GM08714 (cell line): ENCODE data around the gene MBTPS1.

Experiments used
- H3K4me3 ChIP-seq: fragments of 200-500 bp; sonication (Bioruptor generic); 2 replicates; pipeline ENCODE4 v1.5.1; 2014; ENCODE audit warnings: mild to moderate bottlenecking, low read length, inconsistent platforms
- ZNF274 ChIP-seq: IDR thresholded peaks from 2 replicates; pipeline ENCODE4 v1.6.1; 2012; ENCODE audit warnings: mild to moderate bottlenecking, low read depth, low read length

The MBTPS1 gene

GRCh38 chr16:84061236-84061819, 55.4 kb downstream of the MBTPS1 start:
- no peak overlapping the region for H3K4me3 ChIP-seq
- TF ChIP-seq ZNF274: no peak

GRCh38 chr16:84059946-84060901, 56.5 kb downstream of the MBTPS1 start:
- no peak overlapping the region for H3K4me3 ChIP-seq
- no peak for TF ChIP-seq ZNF274

- no peak overlapping the region for H3K4me3 ChIP-seq
- no peak for TF ChIP-seq ZNF274
These were observed 57.6 kb downstream of the MBTPS1 start for GRCh38 chr16:84059111-84059510.

- H3K4me3 ChIP-seq: no peak overlapping the region
- no peak for TF ChIP-seq ZNF274
These were observed 58.1 kb downstream of the MBTPS1 start for GRCh38 chr16:84058664-84059063.

- TF ChIP-seq ZNF274: no peak
- H3K4me3 ChIP-seq: no peak overlapping the region
These were observed 58.5 kb downstream of the MBTPS1 start for GRCh38 chr16:84058211-84058610.

- TF ChIP-seq ZNF274: no peak
These were observed 59.8 kb downstream of the MBTPS1 start for GRCh38 chr16:84056933-84057332.

GRCh38 chr16:84055801-84056634, 60.7 kb downstream of the MBTPS1 start:
- no peak for TF ChIP-seq ZNF274
- no peak overlapping the region for H3K4me3 ChIP-seq

More at GRCh38 chr16:84056933-84057332, 59.8 kb downstream of the MBTPS1 start:
- no peak overlapping the region for H3K4me3 ChIP-seq

- no peak overlapping the region for H3K4me3 ChIP-seq
- TF ChIP-seq ZNF274: no peak
These were observed 61.4 kb downstream of the MBTPS1 start for GRCh38 chr16:84055366-84055765.

GRCh38 chr16:84054916-84055315, 61.8 kb downstream of the MBTPS1 start:
- no peak for TF ChIP-seq ZNF274
- no peak overlapping the region for H3K4me3 ChIP-seq

GRCh38 chr16:84054271-84054670, 62.5 kb downstream of the MBTPS1 start:
- no peak for TF ChIP-seq ZNF274
- no peak overlapping the region for H3K4me3 ChIP-seq

GRCh38 chr16:84053237-84053636, 63.5 kb downstream of the MBTPS1 start:
- TF ChIP-seq ZNF274: no peak
- no peak overlapping the region for H3K4me3 ChIP-seq

- no peak overlapping the region for H3K4me3 ChIP-seq
- no peak for TF ChIP-seq ZNF274
These were observed 64.6 kb downstream of the MBTPS1 start for GRCh38 chr16:84052071-84052622.

- H3K4me3 ChIP-seq: no peak overlapping the region
- no peak for TF ChIP-seq ZNF274
These were observed 66.4 kb downstream of the MBTPS1 start for GRCh38 chr16:84050316-84050715.

- no peak overlapping the region for H3K4me3 ChIP-seq
- TF ChIP-seq ZNF274: no peak
These were observed 67.2 kb downstream of the MBTPS1 start for GRCh38 chr16:84049403-84050060.

- no peak for TF ChIP-seq ZNF274
These were observed 67.9 kb downstream of the MBTPS1 start for GRCh38 chr16:84048871-84049270.

More at GRCh38 chr16:84048871-84049270, 67.9 kb downstream of the MBTPS1 start:
- H3K4me3 ChIP-seq: no peak overlapping the region
